HFF-Myc (cell line): Measurements from ENCODE around the gene MLANA.
A peak's percentile ranks its signal among the peaks of the same experiment; 100 is the strongest.

Source experiments
- DNase-seq: peaks from one replicate; pipeline ENCODE4 v3.0.0-alpha.2; 2011; ENCODE audit warnings: low read depth; ENCODE audit errors: extremely low read depth
- H3K4me3 ChIP-seq: replicated peaks from 2 replicates; pipeline ENCODE4 v1.5.1; 2011; ENCODE audit warnings: low read depth, mild to moderate bottlenecking, control low read depth, low read length
- CTCF ChIP-seq: IDR thresholded peaks from 2 replicates; pipeline ENCODE4 v1.5.1; 2012; ENCODE audit warnings: mild to moderate bottlenecking, low read depth, low read length, control low read depth; ENCODE audit errors: missing control alignments

MLANA gene

GRCh38 chr9:5886114-5886939 is 4.4 kb upstream of the MLANA start:
- peak; percentile 64 for DNase-seq
- no peak overlapping the region for H3K4me3 ChIP-seq
- TF ChIP-seq CTCF = peak; percentile 99

- DNase-seq = no peak
- no peak for TF ChIP-seq CTCF
- no peak overlapping the region for H3K4me3 ChIP-seq
Measured at GRCh38 chr9:5892456-5893133, 1.9 kb downstream of the MLANA start.

DNA sequence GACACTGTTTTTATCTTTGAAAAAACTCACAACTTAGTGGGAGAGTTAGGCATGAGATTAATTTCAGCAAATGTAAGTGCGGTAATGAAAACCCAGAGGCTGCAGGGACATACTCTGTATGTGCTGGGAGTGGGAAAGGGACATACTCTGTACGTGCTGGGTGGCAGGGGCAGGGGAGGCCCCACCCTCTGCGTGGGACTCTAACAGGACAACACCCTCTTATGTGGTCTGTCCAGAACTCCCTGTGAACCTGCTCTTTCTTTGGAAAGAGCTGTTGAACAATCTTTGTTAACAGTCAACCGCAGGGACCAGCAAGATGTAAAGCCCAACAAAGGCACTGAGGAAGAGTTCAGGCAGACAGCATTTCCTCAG is 2.4 kb downstream of the MLANA start:
- TF ChIP-seq CTCF = no peak
- DNase-seq = no peak
- H3K4me3 ChIP-seq = no peak overlapping the region

- no peak overlapping the region for H3K4me3 ChIP-seq
- DNase-seq = no peak
Measured at GRCh38 chr9:5893591-5894236, 3.0 kb downstream of the MLANA start.

DNA sequence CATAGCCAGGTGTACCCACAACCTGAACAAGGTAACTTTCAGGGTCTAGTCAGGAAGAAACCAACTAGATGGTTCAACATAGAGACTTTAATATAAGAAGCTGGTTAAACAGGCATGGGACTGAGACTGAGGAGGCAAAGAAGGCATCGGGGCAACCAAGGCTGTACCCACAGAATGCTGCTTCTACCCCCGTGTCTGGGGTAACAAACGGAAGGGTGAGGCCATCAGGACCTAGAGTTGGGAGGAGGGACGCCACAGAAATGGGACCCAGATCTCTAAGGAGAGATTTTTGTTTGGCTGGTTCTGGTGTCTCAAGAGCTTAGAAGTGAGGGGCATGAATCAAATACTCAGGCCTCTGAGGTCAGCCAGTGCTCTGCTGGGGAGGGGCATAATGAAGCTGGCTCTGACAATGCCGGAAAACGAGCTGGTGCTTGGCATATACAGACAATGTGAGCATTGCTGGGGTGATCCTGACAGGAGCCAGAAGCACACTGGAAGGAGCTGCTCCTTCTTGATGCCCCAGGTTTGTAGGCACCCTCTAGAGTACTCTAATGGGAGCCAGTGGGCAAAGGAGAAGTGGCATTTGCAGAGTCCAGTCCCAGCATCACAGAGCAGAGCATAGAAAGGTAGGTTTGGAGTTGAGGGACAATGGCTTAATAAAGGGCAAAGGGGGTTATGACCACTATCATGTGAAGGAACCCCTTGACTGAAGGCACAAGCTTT is 3.7 kb downstream of the MLANA start:
- no peak overlapping the region for H3K4me3 ChIP-seq
- no peak for TF ChIP-seq CTCF
- no peak for DNase-seq

More at GRCh38 chr9:5893591-5894236, 3.0 kb downstream of the MLANA start:
- no peak for TF ChIP-seq CTCF

- no peak for DNase-seq
- H3K4me3 ChIP-seq = no peak overlapping the region
- no peak for TF ChIP-seq CTCF
Measured at GRCh38 chr9:5895782-5896181, 5.1 kb downstream of the MLANA start.
